NCI-H2029 (cell line): Measurements from ENCODE around the gene TRIM74.
"Not testable (repeated sequence)": the region's sequence is repeated elsewhere in the genome, so short reads cannot be mapped to it uniquely, and the experiment has no call there.

ENCODE experiments used
- DNase-seq: peaks from one replicate; lab custom pipeline; 2025; lab: John Stamatoyannopoulos, UW

TRIM74 gene

GRCh38 chr7:72968980-72969516 is at the start of gene TRIM74:
Gene TRIM74 (minus strand): TSS chr7:72969466. CDS start chr7:72966157, 3,309 bp downstream.
- DNase-seq: not testable (repeated sequence)

- DNase-seq: not testable (repeated sequence)
Measured at GRCh38 chr7:73006491-73006890, 37.2 kb upstream of the TRIM74 start.

GRCh38 chr7:73005693-73006447 is 36.6 kb upstream of the TRIM74 start:
- DNase-seq: not testable (repeated sequence)

GRCh38 chr7:73005356-73005692 is 36.1 kb upstream of the TRIM74 start:
- DNase-seq: not testable (repeated sequence)

GRCh38 chr7:72997887-72998468 is 28.7 kb upstream of the TRIM74 start:
- not testable (repeated sequence) for DNase-seq

- not testable (repeated sequence) for DNase-seq
Measured at GRCh38 chr7:72997447-72997846, 28.2 kb upstream of the TRIM74 start.

- DNase-seq: not testable (repeated sequence)
Measured at GRCh38 chr7:72995484-72995883, 26.2 kb upstream of the TRIM74 start.

- not testable (repeated sequence) for DNase-seq
Measured at GRCh38 chr7:72990146-72990913, 21.1 kb upstream of the TRIM74 start.

- DNase-seq: not testable (repeated sequence)
Measured at GRCh38 chr7:72982084-72982483, 12.8 kb upstream of the TRIM74 start.

- DNase-seq: not testable (repeated sequence)
Measured at GRCh38 chr7:72980382-72980781, 11.1 kb upstream of the TRIM74 start.

- DNase-seq: not testable (repeated sequence)
Measured at GRCh38 chr7:72976434-72976833, 7.2 kb upstream of the TRIM74 start.

- DNase-seq: not testable (repeated sequence)
Measured at GRCh38 chr7:72975656-72976286, 6.5 kb upstream of the TRIM74 start.

GRCh38 chr7:72974781-72975180 is 5.5 kb upstream of the TRIM74 start:
- DNase-seq: not testable (repeated sequence)

- not testable (repeated sequence) for DNase-seq
Measured at GRCh38 chr7:72971505-72971904, 2.2 kb upstream of the TRIM74 start.

- not testable (repeated sequence) for DNase-seq
Measured at GRCh38 chr7:72969688-72970087, 422 bp upstream of the TRIM74 start.

- not testable (repeated sequence) for DNase-seq
Measured at GRCh38 chr7:72966892-72967291, 2.4 kb downstream of the TRIM74 start.

GRCh38 chr7:72965186-72965975 is 3.9 kb downstream of the TRIM74 start:
- not testable (repeated sequence) for DNase-seq

- not testable (repeated sequence) for DNase-seq
Measured at GRCh38 chr7:72963056-72963455, 6.2 kb downstream of the TRIM74 start.

GRCh38 chr7:72961346-72961650 is 8.0 kb downstream of the TRIM74 start:
- not testable (repeated sequence) for DNase-seq

GRCh38 chr7:72960626-72961345 is 8.5 kb downstream of the TRIM74 start:
- DNase-seq: not testable (repeated sequence)

- DNase-seq: not testable (repeated sequence)
Measured at GRCh38 chr7:72960029-72960428, 9.2 kb downstream of the TRIM74 start.
